Measurements from ENCODE around the gene SBK1.

The SBK1 gene

DNA sequence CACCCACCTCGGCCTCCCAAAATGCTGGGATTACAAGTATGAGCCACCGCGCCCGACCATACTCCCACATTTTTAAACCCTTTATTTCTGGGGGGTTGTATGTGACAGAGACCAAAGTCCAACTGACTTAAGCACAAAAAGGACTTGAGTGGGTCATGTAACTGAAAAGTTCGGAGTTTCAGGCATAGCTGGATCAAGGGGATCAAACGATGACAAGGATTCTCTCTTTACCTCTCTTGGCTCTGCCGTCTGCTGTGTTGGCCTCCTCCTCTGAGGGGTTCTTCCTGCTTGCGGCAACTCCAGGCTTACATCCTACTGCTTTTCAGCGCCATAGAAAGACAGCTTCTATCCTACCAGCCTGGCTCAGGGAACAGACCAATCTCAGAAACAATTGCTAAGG lies 9.2 kb upstream of the SBK1 start:
- no peak for DNase-seq

- DNase-seq, result no peak
Measured at GRCh38 chr16:28283798-28284577, 8.3 kb upstream of the SBK1 start.

DNA sequence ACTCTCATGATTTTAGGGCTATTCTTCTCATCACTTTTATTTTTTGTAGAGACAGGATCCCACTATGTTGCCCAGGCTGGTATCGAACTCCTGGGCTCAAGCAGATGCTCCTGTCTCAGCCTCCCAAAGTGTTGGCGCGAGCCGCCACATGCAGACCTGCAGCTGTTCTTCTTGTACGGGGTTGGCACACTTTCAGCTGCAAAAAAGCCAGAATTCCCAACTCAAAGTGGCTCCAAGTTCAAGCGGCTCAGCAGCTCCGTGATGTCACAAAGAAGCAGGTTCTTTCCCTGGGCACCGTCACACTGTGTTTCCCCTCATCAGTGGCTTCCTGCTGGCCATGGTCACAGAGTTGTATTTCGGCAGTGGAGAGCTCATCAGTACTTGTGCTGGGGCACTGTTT lies 6.7 kb upstream of the SBK1 start:
- no peak for DNase-seq

DNA sequence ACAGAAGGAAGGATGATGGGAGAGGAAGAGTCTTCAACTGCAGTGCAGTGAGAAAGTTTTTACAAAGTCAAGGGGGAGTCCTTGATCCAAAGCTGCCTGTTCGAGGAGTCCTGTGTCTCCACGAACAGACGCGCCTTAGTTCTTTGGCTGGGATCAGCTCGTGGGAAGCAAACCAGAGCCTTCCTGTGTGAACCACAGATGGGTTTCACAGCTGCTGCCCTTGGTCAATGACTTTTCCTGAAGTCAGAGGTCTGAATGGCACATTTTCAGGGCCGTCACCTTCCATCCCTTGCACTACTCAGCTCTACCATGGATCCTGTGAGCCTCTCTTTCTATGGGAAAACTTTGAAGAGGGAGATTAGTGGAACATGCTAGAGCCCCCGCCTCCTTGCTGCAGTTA lies 4.2 kb upstream of the SBK1 start:
- DNase-seq, result no peak

- DNase-seq, result no peak
Measured at GRCh38 chr16:28289048-28289447, 3.3 kb upstream of the SBK1 start.

GRCh38 chr16:28289939-28290858 lies 2.1 kb upstream of the SBK1 start:
- DNase-seq, result no peak

GRCh38 chr16:28290859-28291254 lies 1.5 kb upstream of the SBK1 start:
- DNase-seq, result no peak

GRCh38 chr16:28292731-28293600 lies 641 bp downstream of the SBK1 start:
- DNase-seq, result peak; percentile 62

DNA sequence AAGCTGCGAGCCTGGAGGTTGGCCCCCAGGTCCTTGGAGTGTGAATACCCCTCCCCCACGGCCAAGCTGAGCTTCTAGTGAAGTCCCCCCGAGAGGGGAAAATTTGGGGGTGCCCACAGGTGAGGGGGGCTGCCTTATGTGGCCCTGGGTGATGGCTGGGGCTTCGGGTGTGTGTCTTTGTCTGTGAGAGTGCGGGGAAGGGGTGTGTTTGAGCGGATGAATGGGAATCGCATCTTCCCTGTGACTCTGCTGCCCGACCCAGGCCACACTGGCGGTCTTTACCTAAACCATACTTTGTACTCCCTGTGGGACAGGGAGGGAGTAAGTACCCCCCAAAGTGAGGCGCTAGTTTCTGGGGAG lies 1.3 kb downstream of the SBK1 start:
- DNase-seq, result no peak

GRCh38 chr16:28294201-28294600 lies 1.9 kb downstream of the SBK1 start:
- DNase-seq, result no peak

DNA sequence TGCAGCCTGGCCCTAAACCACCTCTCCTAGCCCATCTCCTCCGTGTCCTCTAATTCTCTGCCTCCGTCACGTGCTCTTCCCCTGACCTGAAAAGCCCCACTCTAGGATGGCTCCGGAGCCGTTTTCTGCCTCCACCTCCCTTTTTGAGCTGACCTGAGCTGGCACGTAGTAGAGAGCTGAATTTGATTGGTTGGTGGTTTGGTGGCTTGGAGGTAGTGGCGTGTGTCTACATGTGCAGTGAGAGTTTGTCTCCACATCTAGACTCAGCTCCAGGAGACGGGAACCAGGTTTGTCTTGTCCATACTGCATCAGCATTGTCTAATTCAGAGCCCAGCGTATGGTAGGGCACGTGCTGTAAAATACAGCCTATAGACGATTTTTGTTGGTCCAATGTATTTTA lies 3.0 kb downstream of the SBK1 start:
- DNase-seq, result no peak

DNA sequence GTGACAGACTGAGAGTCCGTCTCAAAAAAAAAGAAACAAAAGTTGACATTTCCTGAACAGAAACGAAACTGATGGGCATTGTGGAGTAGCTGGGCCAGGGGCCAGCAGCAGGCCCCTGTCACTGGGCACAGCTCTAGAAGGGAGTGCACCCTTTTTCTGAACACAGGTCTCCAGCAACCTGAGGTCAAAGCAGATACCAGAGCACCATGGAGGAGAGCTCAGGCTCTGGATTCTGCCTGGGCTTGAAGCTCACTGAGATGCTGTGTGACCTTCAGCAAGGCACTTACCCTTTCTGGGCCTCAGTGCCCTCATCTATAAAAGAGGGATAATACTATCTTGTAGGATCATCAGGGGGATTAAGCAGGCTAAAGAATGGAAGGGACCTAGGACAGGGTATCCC lies 5.0 kb downstream of the SBK1 start:
- DNase-seq, result no peak

- DNase-seq, result no peak
Measured at GRCh38 chr16:28297784-28298510, 5.6 kb downstream of the SBK1 start.

GRCh38 chr16:28298511-28298878 lies 6.2 kb downstream of the SBK1 start:
- peak; percentile 45 for DNase-seq

DNA sequence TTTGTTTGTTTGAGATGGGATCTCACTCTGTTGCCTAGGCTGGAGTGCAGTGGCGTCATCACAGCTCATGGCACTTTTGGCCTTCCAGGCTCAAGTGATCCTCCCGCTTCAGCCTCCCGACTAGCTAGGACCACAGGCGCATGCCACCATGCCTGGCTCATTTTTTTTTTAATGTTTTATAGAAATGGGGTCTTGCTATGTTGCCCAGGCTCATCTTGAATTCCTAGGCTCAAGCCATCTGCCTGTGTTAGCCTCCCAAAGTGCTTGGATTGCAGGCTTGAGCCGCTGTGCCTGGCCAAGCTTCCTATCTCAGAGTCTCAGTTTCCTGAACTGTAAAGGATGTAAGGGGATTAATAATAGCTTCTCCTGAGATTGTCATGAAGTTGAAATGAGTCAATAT lies 8.0 kb downstream of the SBK1 start:
- DNase-seq, result no peak

DNA sequence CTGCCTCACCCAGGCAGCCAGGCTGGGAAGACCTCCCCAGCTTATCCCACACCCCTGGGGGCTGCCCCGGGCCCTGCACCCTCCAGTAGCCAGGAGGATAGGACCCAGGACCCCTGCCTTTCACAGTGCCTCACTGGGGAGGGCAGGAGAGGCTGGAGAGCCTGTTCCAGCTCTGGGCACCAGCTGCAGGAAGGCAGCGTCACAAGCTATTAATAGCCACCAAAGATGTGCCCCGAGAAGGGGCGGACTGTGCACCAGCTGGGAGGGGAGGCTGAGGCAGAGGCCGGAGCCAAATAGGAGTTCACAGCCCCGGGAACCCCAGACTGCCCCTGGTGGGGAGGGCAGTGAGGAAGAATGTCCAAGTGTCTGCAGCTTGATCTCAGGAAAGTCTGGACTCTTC lies 8.8 kb downstream of the SBK1 start:
- DNase-seq, result no peak

- DNase-seq, result no peak
Measured at GRCh38 chr16:28301620-28302019, 9.3 kb downstream of the SBK1 start.

GRCh38 chr16:28303132-28303531 lies 10.8 kb downstream of the SBK1 start:
- no peak for DNase-seq

GRCh38 chr16:28304214-28304613 lies 11.9 kb downstream of the SBK1 start:
- DNase-seq, result no peak

DNA sequence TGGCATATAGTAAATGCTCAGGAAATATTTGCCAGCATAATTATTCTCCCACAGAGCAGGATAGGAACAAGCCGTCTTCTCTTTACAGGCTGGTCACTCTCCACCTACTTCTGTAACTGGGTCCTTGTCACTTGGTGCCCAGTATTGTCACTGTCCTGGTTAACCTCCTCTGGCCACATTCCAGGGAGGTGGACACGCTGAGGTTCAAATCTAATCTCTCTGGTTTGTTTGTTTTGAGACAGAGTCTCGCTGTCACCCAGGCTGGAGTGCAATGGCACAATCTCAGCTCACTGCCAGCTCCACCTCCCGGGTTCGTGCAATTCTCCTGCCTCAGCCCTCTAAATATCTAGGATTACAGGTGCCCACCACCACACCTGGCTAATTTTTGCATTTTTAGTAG lies 15.6 kb downstream of the SBK1 start:
- DNase-seq, result no peak

GRCh38 chr16:28308794-28309584 lies 16.7 kb downstream of the SBK1 start:
- DNase-seq, result no peak

DNA sequence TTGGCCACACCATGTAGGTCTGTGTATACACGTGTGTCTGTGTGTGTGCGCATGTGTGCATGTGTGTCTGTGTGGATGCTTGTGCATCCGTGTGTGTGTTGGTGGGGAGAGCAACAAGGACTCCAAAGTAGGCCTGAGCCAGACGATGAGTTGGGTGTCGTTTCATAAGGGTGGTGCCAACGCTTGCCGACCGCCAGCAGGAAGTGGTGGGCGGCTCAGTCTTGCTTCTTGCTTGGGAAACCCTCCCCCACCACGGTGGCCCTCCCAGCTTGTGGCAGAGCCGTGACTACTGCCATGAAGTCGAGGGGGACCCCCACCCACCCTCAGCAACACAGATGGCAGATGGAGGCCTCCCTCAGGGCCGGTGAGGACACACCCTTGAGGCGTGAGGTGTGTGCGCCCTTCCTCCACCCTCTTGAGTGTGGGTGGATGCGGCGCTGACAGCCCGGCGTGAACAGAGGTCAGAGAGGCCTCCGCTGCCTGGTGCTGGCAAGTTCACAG lies 17.5 kb downstream of the SBK1 start:
- no peak for DNase-seq

Data from DMS153 (cell line).